ENCODE data around the gene TAOK3. TPM values are rescaled to one million over a fixed set of nuclear protein-coding genes. Genes with fewer than 3 reads are reported as not detected.

Gene TAOK3
- total RNA-seq, 1 donor from 2014 or later = 57.8 TPM

Other genes with a start within 250 kb of the TAOK3 start
- gene PEBP1, start 236.8 kb downstream of the TAOK3 start, total RNA-seq = 161 and 252 TPM in 2 replicates
- 39.1 and 42.8 TPM in 2 replicates for gene SUDS3, start 3.6 kb upstream of the TAOK3 start, total RNA-seq